WTC11 (cell line): ENCODE results near the gene PYCR2. TPM values are rescaled to one million over a fixed set of nuclear protein-coding genes. Genes with fewer than 3 reads are reported as not detected.

Source experiments
- ATAC-seq: fragments of 200-7000 bp; cut with Tn5 transposase; 2 replicates; pipeline ENCODE4 v1.10.0; 2021; ENCODE audit warnings: mild to moderate bottlenecking, moderate library complexity
- CTCF ChIA-PET: fragments of 300-600 bp; sonication (Branson Sonifier 250); formaldehyde crosslinking; loops from one replicate; lab custom pipeline; 2021; ENCODE audit warnings: antibody characterized with exemption; lab: Charles Lee
- POLR2A ChIA-PET: fragments of 350-600 bp; sonication (Branson Sonifier 250); formaldehyde crosslinking; loops from one replicate; lab custom pipeline; 2021; ENCODE audit warnings: antibody characterized with exemption; lab: Charles Lee
- DNase-seq: peaks from one replicate; pipeline ENCODE4 v3.0.0; 2021; ENCODE audit warnings: low spot score
- H3K27ac Mint-ChIP-seq: 2 replicates; pipeline ENCODE4 v1.8.0; 2021; ENCODE audit warnings: mixed read lengths
- H3K27me3 Mint-ChIP-seq: 2 replicates; pipeline ENCODE4 v1.8.0; 2021; ENCODE audit warnings: low read depth, mild to moderate bottlenecking, moderate library complexity, mixed read lengths
- H3K36me3 Mint-ChIP-seq: 2 replicates; pipeline ENCODE4 v1.8.0; 2021; ENCODE audit warnings: mixed read lengths
- H3K4me1 Mint-ChIP-seq: 2 replicates; pipeline ENCODE4 v1.8.0; 2022; ENCODE audit warnings: mixed read lengths
- H3K4me3 Mint-ChIP-seq: 2 replicates; pipeline ENCODE4 v1.8.0; 2021; ENCODE audit warnings: mild to moderate bottlenecking, moderate library complexity, mixed read lengths
- H3K9me3 Mint-ChIP-seq: 2 replicates; pipeline ENCODE4 v1.8.0; 2021; ENCODE audit warnings: mixed read lengths
- ATF6 ChIP-seq: sonication (generic); formaldehyde crosslinking; IDR thresholded peaks from 2 replicates; pipeline ENCODE4 v1.8.1; 2023; ENCODE audit warnings: mild to moderate bottlenecking, missing genetic modification reagents
- EMX1 ChIP-seq: fragments of 250-450 bp; sonication (Bioruptor Pico); IDR thresholded peaks from 2 replicates; pipeline ENCODE4 v1.8.0; 2021; ENCODE audit warnings: mild to moderate bottlenecking
- GTF2I ChIP-seq: fragments of 250-450 bp; sonication (Bioruptor Pico); conservative IDR thresholded peaks from 2 replicates; pipeline ENCODE4 v1.4.0; 2021; ENCODE audit warnings: mild to moderate bottlenecking
- HMGXB4 ChIP-seq: sonication (generic); formaldehyde crosslinking; IDR thresholded peaks from 2 replicates; pipeline ENCODE4 v1.8.1; 2023; ENCODE audit warnings: mild to moderate bottlenecking, moderate library complexity, missing genetic modification reagents
- JAZF1 ChIP-seq: fragments of 250-450 bp; sonication (Bioruptor Pico); IDR thresholded peaks from 2 replicates; pipeline ENCODE4 v1.9.0; 2021; ENCODE audit warnings: moderate library complexity, mild to moderate bottlenecking, inconsistent platforms
- MXD4 ChIP-seq: fragments of 250-450 bp; sonication (Bioruptor Pico); IDR thresholded peaks from 2 replicates; pipeline ENCODE4 v1.8.0; 2021; ENCODE audit warnings: mild to moderate bottlenecking, moderate library complexity, borderline replicate concordance
- NFATC4 ChIP-seq: fragments of 250-450 bp; sonication (Bioruptor Pico); IDR thresholded peaks from 2 replicates; pipeline ENCODE4 v1.9.0; 2021; ENCODE audit warnings: mild to moderate bottlenecking
- RELA ChIP-seq: sonication (generic); formaldehyde crosslinking; IDR thresholded peaks from 2 replicates; pipeline ENCODE4 v1.8.1; 2022; ENCODE audit warnings: missing genetic modification reagents, mild to moderate bottlenecking, borderline replicate concordance
- ZNF121 ChIP-seq: sonication (generic); formaldehyde crosslinking; IDR thresholded peaks from 2 replicates; pipeline ENCODE4 v1.8.0; 2023; ENCODE audit warnings: missing genetic modification reagents
- ZNF263 ChIP-seq: sonication (generic); formaldehyde crosslinking; IDR thresholded peaks from 2 replicates; pipeline ENCODE4 v1.8.1; 2022; ENCODE audit warnings: low read depth, mild to moderate bottlenecking, moderate library complexity, missing genetic modification reagents
- ZNF317 ChIP-seq: sonication (generic); formaldehyde crosslinking; IDR thresholded peaks from 2 replicates; pipeline ENCODE4 v1.8.1; 2023; ENCODE audit warnings: low read depth, mild to moderate bottlenecking, moderate library complexity, missing genetic modification reagents, borderline replicate concordance
- ZNF512 ChIP-seq: sonication (generic); formaldehyde crosslinking; IDR thresholded peaks from 2 replicates; pipeline ENCODE4 v1.8.1; 2022; ENCODE audit warnings: missing genetic modification reagents, borderline replicate concordance
- ZNF671 ChIP-seq: fragments of 250-450 bp; sonication (Bioruptor Pico); IDR thresholded peaks from 2 replicates; pipeline ENCODE4 v1.8.0; 2021; ENCODE audit warnings: mild to moderate bottlenecking
- total RNA-seq: library from RNA; stranded (reverse); gene quantifications from 3 replicates; pipeline ENCODE4 v1.2.3, GENCODE V29; 2021
- TF ChIP-seq, protein P1 (sequence below): sonication (generic); formaldehyde crosslinking; IDR thresholded peaks from 2 replicates; pipeline ENCODE4 v1.8.0; 2023; ENCODE audit warnings: mild to moderate bottlenecking, missing genetic modification reagents
- TF ChIP-seq, protein P2 (sequence below): sonication (generic); formaldehyde crosslinking; IDR thresholded peaks from 2 replicates; pipeline ENCODE4 v1.8.1; 2022; ENCODE audit warnings: low read depth, mild to moderate bottlenecking, moderate library complexity, missing genetic modification reagents, borderline replicate concordance
- TF ChIP-seq, protein P3 (sequence below): sonication (generic); formaldehyde crosslinking; IDR thresholded peaks from 2 replicates; pipeline ENCODE4 v1.8.1; 2023; ENCODE audit warnings: mild to moderate bottlenecking, missing genetic modification reagents, moderate library complexity
- TF ChIP-seq, protein P4 (sequence below): fragments of 250-450 bp; sonication (Bioruptor Pico); conservative IDR thresholded peaks from 2 replicates; pipeline ENCODE4 v1.9.0; 2021; ENCODE audit warnings: mild to moderate bottlenecking
- TF ChIP-seq, protein P5 (sequence below): fragments of 250-450 bp; sonication (Bioruptor Pico); IDR thresholded peaks from 2 replicates; pipeline ENCODE4 v1.9.0; 2021; ENCODE audit warnings: moderate library complexity, mild to moderate bottlenecking, inconsistent platforms, borderline replicate concordance

PYCR2 gene
- total RNA-seq, 1 experiment from 2014 or later: 86.0 TPM

GRCh38 chr1:225973158-225973557 lies 49.1 kb upstream of the PYCR2 start (continued):
- no peak for TF ChIP-seq ATF6 (CRISPR knock-in tag)
- no peak for TF ChIP-seq HMGXB4 (CRISPR knock-in tag)
- no peak for TF ChIP-seq ZNF671
- TF ChIP-seq NFATC4 (CRISPR knock-in tag): no peak
- TF ChIP-seq, protein P1, sequence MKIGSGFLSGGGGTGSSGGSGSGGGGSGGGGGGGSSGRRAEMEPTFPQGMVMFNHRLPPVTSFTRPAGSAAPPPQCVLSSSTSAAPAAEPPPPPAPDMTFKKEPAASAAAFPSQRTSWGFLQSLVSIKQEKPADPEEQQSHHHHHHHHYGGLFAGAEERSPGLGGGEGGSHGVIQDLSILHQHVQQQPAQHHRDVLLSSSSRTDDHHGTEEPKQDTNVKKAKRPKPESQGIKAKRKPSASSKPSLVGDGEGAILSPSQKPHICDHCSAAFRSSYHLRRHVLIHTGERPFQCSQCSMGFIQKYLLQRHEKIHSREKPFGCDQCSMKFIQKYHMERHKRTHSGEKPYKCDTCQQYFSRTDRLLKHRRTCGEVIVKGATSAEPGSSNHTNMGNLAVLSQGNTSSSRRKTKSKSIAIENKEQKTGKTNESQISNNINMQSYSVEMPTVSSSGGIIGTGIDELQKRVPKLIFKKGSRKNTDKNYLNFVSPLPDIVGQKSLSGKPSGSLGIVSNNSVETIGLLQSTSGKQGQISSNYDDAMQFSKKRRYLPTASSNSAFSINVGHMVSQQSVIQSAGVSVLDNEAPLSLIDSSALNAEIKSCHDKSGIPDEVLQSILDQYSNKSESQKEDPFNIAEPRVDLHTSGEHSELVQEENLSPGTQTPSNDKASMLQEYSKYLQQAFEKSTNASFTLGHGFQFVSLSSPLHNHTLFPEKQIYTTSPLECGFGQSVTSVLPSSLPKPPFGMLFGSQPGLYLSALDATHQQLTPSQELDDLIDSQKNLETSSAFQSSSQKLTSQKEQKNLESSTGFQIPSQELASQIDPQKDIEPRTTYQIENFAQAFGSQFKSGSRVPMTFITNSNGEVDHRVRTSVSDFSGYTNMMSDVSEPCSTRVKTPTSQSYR (CRISPR knock-in tag): no peak
- no peak for TF ChIP-seq ZNF121 (CRISPR knock-in tag)
- no peak for TF ChIP-seq ZNF317 (CRISPR knock-in tag)
- TF ChIP-seq, all 79 proteins: peak for 0

DNA sequence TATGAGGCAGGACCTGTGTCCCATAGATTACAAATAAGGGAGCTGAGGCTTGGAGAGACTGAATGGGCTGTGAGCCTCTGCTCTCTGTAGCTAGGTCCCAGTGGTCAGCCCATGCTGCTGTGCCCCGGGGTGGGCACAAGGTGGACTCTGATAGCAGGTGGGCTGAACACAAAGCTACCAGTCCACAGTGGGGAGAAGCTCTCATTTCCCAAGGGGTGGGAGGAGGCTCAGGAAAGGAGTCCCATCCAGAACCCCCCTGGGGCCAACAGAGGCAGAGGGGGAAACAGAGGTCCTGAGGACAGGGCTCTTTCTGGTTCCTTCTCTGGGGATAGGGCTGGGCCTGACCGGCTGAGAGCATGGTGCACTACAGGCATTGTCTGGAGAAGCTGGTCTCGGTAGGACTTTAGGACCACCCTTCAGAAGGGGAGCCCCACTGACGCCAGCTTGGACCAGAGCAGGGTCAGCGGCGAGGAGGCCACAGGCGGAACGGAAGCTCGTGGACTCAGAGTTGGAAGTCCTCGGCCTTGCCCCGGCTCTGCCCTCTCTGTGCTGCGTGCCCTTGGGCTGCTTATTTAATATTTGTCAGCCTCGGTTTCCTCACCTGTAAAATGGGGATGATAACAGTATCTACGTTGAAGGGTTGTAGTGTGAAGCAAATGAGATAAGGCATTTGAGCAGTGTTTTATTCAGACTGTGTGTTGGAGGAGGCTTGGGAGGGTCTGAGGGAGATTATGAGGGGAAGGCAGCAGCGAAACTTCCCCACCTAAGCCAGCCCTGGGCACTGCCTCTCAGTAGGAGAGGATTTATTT lies 48.5 kb upstream of the PYCR2 start:
- no peaks in the 10 kb centered on the region for H3K27me3 Mint-ChIP-seq
- POLR2A ChIA-PET: interaction anchor here (0.6 kb wide), 1 partner anchor 12 kb away, joined by 3 read pairs; no protein-coding TSS in a partner anchor
- TF ChIP-seq ZNF263 (CRISPR knock-in tag) (no peak), EMX1 (CRISPR knock-in tag) (no peak), ZNF512 (no peak), GTF2I (no peak), JAZF1 (no peak), ZNF121 (CRISPR knock-in tag) (no peak), NFATC4 (CRISPR knock-in tag) (no peak), RELA (CRISPR knock-in tag) (no peak), MXD4 (no peak)
- TF ChIP-seq, protein P2, sequence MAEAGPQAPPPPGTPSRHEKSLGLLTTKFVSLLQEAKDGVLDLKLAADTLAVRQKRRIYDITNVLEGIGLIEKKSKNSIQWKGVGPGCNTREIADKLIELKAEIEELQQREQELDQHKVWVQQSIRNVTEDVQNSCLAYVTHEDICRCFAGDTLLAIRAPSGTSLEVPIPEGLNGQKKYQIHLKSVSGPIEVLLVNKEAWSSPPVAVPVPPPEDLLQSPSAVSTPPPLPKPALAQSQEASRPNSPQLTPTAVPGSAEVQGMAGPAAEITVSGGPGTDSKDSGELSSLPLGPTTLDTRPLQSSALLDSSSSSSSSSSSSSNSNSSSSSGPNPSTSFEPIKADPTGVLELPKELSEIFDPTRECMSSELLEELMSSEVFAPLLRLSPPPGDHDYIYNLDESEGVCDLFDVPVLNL (CRISPR knock-in tag): no peak
- TF ChIP-seq, protein P3, sequence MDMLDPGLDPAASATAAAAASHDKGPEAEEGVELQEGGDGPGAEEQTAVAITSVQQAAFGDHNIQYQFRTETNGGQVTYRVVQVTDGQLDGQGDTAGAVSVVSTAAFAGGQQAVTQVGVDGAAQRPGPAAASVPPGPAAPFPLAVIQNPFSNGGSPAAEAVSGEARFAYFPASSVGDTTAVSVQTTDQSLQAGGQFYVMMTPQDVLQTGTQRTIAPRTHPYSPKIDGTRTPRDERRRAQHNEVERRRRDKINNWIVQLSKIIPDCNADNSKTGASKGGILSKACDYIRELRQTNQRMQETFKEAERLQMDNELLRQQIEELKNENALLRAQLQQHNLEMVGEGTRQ (CRISPR knock-in tag): no peak
- TF ChIP-seq, protein P4, sequence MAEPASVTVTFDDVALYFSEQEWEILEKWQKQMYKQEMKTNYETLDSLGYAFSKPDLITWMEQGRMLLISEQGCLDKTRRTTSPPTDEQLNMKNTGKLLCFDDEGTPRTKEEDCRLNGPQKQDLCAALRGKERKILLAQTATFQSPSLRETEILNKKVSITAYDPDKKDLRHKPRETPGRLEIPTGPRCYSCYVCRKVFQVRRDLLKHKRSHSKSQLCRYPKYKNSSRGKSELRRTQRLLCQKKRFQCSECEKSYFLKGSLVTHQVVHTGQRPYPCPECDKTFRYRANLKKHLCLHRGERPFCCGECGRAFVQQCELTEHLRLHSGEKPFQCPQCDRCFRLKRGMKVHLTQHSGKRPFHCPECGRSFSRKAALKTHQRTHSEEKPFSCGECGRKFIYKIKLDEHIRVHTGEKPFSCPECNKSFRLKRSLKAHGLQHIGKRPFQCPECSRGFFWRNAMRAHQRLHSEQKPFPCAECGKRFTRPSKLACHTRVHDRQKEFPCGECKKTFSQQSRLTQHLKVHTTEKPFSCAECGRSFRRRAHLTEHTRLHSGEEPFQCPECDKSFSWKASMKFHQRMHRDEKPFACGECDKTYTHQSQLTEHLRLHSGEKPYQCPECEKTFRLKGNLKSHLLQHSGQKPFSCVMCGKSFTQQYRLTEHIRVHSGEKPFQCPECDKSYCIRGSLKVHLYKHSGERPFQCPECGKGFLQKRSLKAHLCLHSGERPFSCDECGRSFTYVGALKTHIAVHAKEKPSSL (CRISPR knock-in tag): no peak
- TF ChIP-seq, protein P5, sequence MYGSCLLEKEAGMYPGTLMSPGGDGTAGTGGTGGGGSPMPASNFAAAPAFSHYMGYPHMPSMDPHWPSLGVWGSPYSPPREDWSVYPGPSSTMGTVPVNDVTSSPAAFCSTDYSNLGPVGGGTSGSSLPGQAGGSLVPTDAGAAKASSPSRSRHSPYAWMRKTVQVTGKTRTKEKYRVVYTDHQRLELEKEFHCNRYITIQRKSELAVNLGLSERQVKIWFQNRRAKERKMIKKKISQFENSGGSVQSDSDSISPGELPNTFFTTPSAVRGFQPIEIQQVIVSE (CRISPR knock-in tag): no peak
- no peak overlapping the region for H3K4me3 Mint-ChIP-seq
- no peaks in the 10 kb centered on the region for H3K4me1 Mint-ChIP-seq
- no peak overlapping the region; the same call in 1 of the 2 replicates for H3K27ac Mint-ChIP-seq
- no peak for ATAC-seq
- H3K9me3 Mint-ChIP-seq: peaks cover 12% of the 10 kb centered on the region
- no peak for DNase-seq
- CTCF ChIA-PET: interaction anchor here (0.7 to 1.8 kb wide), 5 partner anchors 10 to 498 kb away, joined by 3 to 13 read pairs (median 4); no protein-coding TSS in a partner anchor
- H3K36me3 Mint-ChIP-seq: peaks cover 19% of the 10 kb centered on the region
